Stimulated activated naive CD4-positive, alpha-beta T cell treated with Interleukin-2 at 50 U/mL for 16 hours (primary cell): ENCODE measurements around the gene CDCA5.
A peak's percentile ranks its signal among the peaks of the same experiment; 100 is the strongest.

ENCODE experiments used
- DNase-seq: peaks from one replicate; lab custom pipeline; 2025; lab: John Stamatoyannopoulos, UW

The CDCA5 gene

DNA sequence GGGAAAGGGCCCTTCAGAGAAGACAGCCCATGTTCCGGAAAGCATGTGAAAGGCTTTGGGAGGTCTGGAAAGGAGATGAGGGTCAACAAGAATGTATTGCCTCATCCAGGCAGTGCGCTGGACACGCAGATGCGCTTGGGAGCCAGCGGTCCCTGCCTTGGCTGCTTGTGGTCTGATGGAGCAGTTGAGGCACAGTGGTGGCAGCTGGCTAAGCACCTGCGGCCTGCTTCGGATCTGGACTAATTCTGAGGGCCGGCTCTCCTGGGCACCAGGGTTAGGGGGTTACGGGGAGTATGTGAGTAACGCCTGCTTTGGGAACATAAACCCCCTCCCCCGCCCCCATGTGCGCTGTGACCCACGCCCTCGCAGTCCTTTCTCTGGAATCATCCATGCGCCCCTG is 23.2 kb upstream of the CDCA5 start:
- no peak for DNase-seq

DNA sequence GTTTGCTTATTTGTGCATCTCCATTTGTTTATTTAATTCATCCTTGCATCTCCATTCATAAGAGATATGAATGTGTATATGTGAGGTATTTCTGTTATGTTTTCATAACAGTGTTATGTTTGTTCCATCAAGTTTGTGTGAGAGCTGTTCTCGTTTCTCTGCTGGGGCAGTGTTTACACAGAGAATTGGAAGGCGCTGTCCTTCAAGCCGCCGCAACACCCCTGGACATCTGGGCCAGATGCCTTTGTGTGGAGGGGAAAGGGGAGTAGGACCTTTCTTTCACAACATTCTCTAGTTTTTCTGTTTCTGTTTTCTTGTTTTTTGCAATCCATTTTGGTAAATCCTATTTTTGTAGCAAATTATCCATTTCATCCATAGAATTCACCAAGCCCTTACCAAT is 20.8 kb upstream of the CDCA5 start:
- no peak for DNase-seq

DNA sequence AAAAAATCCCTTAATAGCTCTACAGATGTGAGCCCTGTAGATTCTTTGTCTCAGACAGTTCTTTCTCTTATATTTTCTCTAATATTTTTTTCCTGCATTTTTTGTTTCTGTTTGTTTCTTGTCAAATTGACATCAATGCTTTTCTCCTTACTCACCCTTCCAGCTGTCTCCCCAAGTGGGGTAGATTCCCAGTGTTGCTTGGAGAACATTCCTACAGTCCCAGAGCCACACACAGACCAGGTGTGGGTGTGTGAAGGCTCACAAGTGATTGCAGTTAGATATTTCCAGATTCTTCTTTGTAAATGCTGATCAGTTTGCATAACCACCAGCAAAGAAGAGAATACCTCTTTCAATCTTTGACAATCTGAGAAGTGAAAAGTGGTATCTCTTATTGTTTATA is 19.6 kb upstream of the CDCA5 start:
- no peak for DNase-seq

DNA sequence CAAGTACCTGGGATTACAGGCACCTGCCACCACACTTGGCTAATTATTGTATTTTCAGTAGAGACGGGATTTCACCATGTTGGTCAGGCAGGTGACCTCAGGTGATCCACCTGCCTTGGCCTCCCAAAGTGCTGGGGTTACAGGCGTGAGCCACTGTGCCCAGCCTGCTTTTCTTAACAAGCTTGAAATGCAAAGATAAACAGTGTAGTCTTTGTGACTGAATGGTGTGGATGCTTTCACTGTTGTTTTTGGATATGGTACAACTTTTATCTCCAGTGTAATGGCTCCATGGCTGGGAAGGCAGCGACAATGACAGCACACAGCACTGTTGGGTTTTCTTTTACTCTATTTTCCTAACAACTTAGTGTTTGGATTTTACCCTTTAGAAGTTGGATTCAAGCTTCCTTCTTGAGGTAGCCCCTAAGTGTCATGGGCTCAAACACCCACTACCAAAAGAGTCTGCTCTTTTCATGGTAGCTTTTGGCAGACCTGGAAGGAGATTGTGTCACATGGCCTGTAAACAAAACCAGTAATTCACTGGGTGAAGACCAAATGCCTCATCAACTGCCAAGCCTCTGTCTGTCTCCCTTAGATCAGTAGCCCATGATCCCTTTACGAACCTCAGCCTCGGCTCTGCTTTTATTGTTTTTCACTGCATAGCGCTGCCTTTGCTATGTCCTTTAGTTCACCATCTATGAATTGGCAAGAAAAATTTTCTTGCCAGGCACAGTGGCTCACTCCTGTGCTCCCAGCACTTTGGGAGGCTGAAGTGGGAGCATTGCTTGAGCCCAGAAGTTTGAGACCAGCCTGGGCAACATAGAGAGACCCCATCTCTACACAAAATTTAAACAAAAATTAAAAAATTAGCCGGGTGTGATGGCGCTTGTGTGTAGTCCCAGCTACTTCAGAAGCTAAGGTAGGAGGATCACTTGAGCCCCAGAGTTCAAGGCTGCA is 18.6 kb upstream of the CDCA5 start:
- no peak for DNase-seq

GRCh38 chr11:65100674-65101350 is 17.0 kb upstream of the CDCA5 start:
- DNase-seq = no peak

GRCh38 chr11:65096926-65097325 is 13.1 kb upstream of the CDCA5 start:
- DNase-seq = no peak

GRCh38 chr11:65095974-65096806 is 12.3 kb upstream of the CDCA5 start, which contains the start of gene VPS51:
Gene VPS51 (plus strand): TSS chr11:65096214. CDS start chr11:65096251, 37 bp downstream.
- peak; percentile 82 for DNase-seq

GRCh38 chr11:65095427-65095826 is 11.6 kb upstream of the CDCA5 start:
- DNase-seq = no peak

DNA sequence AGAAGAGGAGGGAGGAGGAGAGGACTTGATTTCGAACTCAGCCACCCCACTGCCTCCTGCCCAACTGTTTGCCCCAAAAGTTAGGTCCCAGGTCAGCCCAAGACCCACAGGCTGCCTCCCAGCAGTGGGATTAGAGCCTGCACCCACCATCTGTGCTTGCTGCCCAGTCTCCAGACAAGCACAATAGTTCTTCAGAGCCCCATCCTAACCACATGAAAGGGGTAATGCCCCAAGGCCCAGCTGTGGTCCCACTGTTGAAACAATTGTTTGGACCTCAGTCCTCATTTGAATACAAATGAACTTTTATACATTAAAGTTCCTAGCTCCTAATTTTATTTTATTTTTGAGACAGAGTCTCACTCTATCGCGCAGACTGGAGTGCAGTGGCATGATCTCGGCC is 6.8 kb upstream of the CDCA5 start:
- DNase-seq = no peak

- DNase-seq = no peak
Measured at GRCh38 chr11:65089621-65090020, 5.8 kb upstream of the CDCA5 start.

DNA sequence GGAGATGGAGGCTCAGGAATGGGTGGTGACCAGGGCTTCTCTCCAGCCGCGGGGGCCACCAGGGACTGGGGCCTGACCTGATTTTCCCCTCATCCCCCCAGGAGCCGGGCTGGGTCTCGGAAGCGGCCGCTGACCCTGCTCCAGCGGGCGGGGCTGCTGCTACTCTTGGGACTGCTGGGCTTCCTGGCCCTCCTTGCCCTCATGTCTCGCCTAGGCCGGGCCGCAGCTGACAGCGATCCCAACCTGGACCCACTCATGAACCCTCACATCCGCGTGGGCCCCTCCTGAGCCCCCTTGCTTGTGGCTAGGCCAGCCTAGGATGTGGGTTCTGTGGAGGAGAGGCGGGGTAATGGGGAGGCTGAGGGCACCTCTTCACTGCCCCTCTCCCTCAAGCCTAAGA is 4.0 kb upstream of the CDCA5 start:
- DNase-seq = no peak

DNA sequence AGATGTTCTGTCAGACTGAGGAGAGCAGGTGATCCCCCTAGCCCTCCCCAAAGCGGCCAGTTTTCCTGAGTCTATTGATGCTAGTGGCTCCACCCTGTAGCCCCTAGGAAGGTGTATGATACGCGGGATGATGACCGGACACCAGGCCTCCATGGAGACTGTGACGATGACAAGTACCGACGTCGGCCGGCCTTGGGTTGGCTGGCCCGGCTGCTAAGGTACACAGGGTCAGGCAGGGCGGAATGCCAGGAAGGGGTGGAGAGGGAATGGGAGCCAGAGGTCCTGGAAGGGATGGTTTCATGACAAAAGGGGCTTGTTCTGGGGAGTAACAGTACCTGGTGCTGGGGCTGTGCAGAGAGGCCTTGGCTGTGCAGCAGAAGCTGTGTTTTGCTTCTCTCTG is 3.4 kb upstream of the CDCA5 start:
- no peak for DNase-seq

- no peak for DNase-seq
Measured at GRCh38 chr11:65086809-65087208, 3.0 kb upstream of the CDCA5 start.

DNA sequence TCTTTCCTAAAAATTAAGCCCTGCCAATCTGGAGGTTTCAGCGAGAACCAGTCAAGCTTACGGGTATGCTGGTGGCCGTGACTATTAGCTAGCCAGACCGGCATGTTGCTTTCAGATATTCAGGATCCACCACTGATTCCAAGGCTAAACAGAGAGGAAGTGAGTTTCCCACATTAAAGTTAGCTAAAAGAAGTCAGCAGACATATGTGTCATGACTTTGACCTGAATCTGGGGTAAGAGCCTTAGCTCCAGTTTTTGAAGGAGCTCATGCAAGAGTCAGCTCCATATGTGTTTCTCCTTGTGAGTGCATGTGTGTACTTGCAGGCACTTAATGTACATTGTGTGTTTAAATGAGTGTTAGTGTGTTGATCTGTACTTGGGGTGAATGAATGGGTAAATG is 1.6 kb upstream of the CDCA5 start:
- DNase-seq = no peak

- no peak for DNase-seq
Measured at GRCh38 chr11:65084598-65085375, 947 bp upstream of the CDCA5 start.

GRCh38 chr11:65083134-65083833 is 556 bp downstream of the CDCA5 start:
- DNase-seq = no peak

GRCh38 chr11:65078786-65079342 is 5.0 kb downstream of the CDCA5 start:
- no peak for DNase-seq

DNA sequence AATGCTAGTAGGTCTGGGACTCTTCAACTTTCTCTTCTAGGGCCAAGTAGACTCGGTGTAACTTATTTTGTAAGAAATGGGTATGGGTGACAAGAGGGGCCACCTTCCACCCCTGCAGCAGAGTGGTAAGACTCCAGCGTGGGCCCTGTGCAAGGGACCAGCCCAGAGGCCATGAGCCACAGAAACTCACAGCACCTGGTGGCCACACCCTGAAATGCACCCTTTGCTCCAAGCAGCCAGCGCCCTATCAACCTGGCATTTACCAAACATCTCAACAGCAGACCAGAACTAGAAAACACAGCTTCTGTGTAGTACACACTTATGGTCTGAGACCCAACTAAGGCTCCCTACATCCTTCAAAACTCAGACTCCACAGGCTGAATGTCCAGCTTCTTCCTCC is 5.7 kb downstream of the CDCA5 start:
- DNase-seq = peak; percentile 61

DNA sequence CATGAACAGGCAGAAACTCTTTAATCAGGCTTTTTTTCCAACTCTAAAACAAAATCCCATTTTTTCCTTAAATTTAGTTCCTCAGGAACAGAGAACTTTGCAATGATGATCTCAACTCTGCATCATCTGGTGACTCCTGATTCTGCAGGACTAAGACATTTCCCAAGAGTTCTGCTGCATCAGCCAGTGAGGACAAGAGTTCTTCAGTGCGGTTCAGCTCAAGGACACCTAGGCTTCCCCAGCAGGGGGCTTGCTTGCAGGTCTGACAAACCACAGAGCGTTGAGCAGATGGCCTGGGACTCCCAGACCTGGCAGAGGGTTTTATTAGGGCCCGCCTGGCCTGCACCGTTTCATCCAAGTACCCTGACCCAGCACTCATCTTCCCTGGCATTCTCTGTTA is 6.4 kb downstream of the CDCA5 start:
- DNase-seq = no peak

GRCh38 chr11:65072631-65072966 is 11.2 kb downstream of the CDCA5 start:
- DNase-seq = no peak
